ENCODE results near the gene LIPC.

The LIPC gene

GRCh38 chr15:58407236-58407775 is 24.5 kb upstream of the LIPC start:
- DNase-seq, result no peak

- DNase-seq, result no peak
Observed at GRCh38 chr15:58407778-58408177, 24.0 kb upstream of the LIPC start.

DNA sequence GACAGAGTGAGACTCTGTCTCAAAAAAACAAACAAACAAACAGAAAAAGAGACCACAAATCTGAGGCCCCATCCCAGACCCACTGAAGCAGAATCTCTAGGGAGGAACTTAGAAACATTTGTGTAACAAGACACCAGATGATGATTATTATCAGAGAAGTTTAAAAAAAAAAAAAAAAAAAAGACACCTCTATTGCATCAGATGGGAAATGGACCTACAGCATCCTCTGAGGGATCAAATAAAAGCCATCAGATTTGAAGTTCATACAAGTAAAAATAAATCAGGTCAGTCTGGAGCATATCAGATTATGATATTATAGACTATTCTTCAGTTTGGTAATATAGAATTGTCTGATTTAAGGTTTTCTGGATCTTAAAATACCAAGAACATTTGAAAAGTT is 21.9 kb upstream of the LIPC start:
- DNase-seq, result no peak

DNA sequence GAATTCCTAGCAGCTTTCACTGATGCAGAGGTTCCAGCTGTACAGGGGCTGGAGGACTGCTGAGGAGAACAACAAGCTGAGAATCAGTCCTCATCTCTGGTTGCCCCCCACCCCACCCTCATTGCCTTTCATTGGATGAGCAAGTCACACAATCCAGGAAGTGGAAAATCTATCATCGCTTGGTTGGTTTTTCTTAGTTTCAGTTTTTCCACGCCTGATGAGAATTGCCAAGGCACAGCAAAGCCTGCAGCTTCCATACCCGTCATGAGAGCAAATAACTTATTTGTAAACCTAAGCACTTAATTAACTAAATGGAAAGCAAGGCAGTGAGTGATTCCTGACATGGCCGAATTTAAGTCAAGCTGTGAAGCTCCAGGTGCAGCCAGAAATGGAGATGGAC is 21.4 kb upstream of the LIPC start:
- DNase-seq, result peak; percentile 21

DNA sequence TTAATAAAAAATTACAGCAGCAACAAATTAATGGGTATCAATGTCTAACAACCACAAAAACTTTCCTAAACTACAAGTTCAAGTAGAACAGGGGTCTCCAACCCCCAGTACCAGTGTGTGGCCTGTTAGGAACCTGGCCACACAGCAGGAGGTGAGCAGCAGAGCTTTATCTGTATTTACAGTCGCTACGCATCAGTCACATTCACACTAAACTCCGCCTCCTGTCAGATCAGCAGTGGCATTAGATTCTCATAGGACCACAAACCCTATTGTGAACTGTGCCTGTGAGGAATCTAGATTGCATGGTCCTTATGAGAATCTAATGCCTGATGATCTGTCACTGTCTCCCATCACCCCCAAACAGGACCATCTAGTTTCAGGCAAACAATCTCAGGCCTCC is 18.5 kb upstream of the LIPC start:
- DNase-seq, result no peak

DNA sequence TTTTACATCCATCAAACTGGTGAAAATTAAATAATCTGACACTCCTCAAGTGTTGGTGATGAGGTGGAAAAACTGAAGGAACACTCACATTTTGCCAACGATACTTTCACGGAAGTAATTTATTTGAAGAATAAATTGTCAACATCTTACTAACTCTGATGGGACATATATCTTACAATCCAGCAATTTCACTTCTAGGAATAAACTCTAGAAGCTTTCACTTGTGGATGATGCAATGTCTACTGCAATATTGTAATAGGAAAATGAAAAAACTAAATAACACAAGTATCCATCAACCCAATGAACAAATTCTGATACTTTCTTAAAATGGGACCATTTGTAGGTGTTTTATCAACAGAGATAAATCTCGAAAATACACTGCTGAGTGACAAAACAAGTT is 16.2 kb upstream of the LIPC start:
- no peak for DNase-seq

DNA sequence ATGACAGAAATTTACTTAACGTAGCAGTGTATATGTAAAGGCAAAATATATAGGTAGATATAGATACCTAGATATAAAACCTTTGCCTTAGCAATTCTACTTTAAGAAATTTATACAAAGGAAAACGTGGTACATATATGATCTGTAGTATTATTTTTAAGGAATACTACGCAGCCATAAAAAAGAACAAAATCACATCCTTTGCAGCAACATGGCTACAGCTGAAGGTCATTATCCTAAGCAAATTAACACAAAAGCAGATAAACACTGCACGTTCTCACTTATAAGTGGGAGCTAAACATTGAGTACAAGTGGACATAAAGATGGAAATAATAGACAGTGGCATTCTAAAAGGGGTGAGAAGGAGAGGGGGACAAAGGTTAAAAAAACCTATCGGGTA is 14.8 kb upstream of the LIPC start:
- no peak for DNase-seq

GRCh38 chr15:58418135-58418534 is 13.7 kb upstream of the LIPC start:
- DNase-seq, result no peak

GRCh38 chr15:58419803-58420524 is 11.8 kb upstream of the LIPC start:
- no peak for DNase-seq

DNA sequence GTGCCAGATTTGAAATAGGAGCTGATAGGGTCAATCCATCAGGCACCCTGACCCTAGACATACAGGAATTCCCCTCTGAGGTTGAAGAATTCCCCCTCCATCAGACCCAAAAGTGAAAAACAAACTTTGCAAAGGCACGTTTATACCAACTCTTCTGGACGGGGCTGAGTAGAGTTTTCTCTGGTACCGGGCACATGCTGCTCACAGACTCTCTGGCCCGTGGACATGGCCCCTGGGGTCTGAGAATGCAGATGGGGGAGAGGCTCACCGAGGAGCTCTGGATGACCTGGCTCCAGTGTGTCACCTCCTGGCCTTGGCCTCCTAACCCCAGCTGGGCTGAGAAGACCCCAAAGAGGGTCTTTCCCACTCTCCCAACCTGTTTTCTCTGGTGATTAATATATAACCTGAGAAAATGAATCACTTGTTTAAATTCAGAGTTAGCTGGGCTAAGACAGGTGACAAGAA is 11.2 kb upstream of the LIPC start:
- no peak for DNase-seq

DNA sequence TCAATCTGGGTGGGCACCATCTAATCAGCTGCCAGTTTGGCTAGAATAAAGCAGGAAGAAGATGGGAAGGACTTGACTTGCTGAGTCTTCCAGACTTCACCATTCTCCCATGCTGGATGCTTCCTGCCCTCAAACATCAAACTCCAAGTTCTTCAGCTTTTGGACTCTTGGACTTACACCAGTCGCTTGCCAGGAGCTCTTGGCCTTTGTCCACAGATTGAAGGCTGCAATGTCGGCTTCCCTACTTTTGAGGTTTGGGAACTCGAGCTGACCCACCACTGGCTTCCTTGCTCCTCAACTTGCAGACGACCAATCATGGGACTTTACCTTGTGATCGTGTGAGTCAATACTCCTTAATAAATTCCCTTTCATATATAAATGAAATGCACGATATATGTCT is 8.6 kb upstream of the LIPC start:
- no peak for DNase-seq

GRCh38 chr15:58423831-58424608 is 7.8 kb upstream of the LIPC start:
- DNase-seq, result no peak

- no peak for DNase-seq
Observed at GRCh38 chr15:58424722-58425121, 7.1 kb upstream of the LIPC start.

DNA sequence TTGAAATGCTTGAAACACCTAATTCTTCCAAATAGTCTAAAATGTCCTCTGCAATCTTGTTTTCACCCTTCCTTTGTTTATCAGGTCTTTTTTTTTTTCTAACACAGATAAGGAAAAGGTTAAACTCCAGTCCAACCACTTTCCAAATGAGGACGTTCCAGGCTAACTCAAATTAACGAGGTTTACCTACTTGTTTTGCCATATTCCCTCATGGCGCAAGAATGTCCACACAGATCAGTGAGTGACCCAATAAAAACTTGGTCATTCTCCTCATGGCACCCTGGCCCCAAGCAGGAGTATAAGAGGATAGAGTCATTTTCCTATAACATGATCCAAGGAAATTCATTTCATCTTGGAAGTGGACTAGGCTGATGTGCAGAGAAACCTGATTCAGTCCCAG is 6.6 kb upstream of the LIPC start:
- no peak for DNase-seq

GRCh38 chr15:58425834-58426233 is 6.0 kb upstream of the LIPC start:
- DNase-seq, result no peak

DNA sequence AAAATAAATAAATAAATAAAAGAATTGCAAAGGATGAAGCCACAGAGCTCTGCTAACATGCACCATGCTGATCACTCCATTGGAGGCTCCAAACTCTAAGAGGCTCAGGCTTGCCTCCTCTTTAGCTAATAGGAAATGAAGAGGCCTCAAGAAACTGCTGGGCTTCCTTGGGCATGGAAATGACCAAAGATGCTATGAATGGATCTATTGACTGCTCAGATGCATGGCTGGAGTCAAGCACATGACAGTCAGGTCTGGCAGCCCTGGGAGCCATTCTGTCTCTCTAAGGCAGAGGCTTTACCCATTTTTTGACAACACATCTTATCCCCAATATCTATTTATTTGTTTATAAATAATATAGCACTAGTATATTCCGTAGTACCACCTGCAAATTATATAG is 5.3 kb upstream of the LIPC start:
- DNase-seq, result no peak

- DNase-seq, result no peak
Observed at GRCh38 chr15:58427987-58428386, 3.8 kb upstream of the LIPC start.

- no peak for DNase-seq
Observed at GRCh38 chr15:58430224-58430787, 1.5 kb upstream of the LIPC start.

DNA sequence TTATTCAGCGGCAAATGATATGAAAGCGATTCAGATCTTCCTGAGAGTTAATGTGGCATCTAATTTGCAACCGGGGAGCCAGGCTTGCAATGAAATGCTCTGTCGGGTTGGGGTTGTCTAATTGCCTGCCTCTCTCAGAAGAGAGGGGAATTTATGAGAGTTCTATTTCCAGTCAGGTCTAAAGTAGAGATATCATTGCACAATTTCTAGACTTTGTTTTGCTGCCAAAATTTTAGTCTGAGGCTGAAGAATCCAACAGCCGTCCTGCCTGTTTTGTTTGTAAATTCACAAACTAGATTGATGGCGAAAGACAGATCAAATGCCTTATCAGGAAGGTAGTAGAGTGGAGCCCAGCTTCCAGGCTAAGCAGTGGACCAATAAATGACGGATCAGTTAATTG is 610 bp downstream of the LIPC start:
- DNase-seq, result no peak

- DNase-seq, result no peak
Observed at GRCh38 chr15:58433597-58434333, 2.0 kb downstream of the LIPC start.

DNA sequence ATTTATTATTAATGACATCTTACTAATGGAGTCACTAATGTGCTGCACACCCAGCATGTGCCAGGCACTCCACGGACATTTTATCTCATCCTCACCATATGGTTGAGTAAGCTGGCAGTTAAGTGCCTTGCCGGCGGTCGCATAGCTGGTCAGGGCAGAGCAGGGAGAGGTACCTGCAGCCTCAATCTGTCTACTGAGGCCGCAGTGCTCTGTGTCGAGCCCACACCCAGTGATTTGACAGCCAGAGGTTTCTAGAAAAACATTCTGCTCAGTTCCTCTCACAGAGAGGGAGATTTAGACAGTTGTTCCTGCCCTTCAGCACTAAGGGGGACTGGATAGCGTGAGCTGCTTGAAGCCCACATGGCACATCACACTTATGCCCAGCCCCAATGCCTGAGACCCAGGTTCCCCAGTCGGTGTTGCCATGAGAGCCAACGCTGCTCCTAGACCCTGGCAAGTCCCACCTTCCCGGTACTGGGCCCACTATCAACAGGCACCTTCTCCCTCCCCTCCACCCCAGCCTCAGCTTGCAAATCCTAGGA is 2.6 kb downstream of the LIPC start:
- DNase-seq, result no peak

GRCh38 chr15:58436552-58436951 is 4.8 kb downstream of the LIPC start:
- DNase-seq, result no peak

- DNase-seq, result no peak
Observed at GRCh38 chr15:58437531-58438105, 5.8 kb downstream of the LIPC start.

All from activated gamma-delta T cell treated with Interleukin-2 at 50 U/mL for 16 hours (primary cell).